Fibroblast of the aortic adventitia (primary cell): Measurements from ENCODE around the gene MAN2A1. TPM values are rescaled to one million over a fixed set of nuclear protein-coding genes. Genes with fewer than 3 reads are reported as not detected.

Experiments used
- DNase-seq: peaks from one replicate; pipeline ENCODE4 v3.0.0-alpha.2; 2010; ENCODE audit warnings: low read depth
- H3K4me3 ChIP-seq: 2 replicates; pipeline ENCODE4 v1.5.1; 2011; ENCODE audit warnings: low read depth, mild to moderate bottlenecking, control low read depth, low read length, moderate library complexity
- total RNA-seq: library from RNA; depleted of rRNA; stranded (reverse); fragments of >200 nt; gene quantifications from 2 replicates; pipeline ENCODE4 v1.2.3, GENCODE V29; 2012; ENCODE audit warnings: low replicate concordance
- TF ChIP-seq, protein P1 (sequence below): IDR thresholded peaks from 2 replicates; pipeline ENCODE4 v1.5.1; 2011; ENCODE audit warnings: mild to moderate bottlenecking, low read length, control low read depth, inconsistent platforms; ENCODE audit not compliant: insufficient read depth

Gene MAN2A1
- 62.3 and 63.9 TPM in 2 replicates for total RNA-seq

DNA sequence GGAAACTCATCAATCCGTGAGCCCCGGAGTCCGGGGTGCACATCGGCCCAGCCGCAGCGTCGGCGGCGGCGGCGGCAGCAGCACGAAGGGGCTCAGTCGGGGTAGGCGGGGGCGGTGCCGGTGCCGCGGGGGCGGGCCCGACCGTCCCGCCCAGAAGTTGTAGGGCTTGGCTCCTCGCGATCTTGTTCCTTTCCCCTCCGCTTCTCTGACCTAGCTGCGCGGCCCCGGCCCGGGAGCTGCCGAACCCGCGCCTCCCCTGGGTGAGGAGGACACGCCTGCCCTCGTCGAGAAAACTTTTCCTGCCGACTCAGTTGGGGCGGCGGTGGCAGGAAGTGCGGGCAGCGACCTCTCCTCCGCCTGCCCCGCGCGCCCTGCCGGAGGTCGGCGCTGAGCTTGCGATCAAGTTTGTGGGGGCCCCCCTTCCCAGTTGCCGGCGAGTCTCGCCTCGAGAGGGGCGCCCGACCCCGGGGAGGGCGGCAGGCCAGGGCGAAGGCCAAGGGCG lies at the start of gene MAN2A1:
Gene MAN2A1, plus strand, starts transcription at position 188 of the 502 bp plus-strand sequence. CDS start 491 bp downstream, outside the sequence.
- TF ChIP-seq, protein P1, sequence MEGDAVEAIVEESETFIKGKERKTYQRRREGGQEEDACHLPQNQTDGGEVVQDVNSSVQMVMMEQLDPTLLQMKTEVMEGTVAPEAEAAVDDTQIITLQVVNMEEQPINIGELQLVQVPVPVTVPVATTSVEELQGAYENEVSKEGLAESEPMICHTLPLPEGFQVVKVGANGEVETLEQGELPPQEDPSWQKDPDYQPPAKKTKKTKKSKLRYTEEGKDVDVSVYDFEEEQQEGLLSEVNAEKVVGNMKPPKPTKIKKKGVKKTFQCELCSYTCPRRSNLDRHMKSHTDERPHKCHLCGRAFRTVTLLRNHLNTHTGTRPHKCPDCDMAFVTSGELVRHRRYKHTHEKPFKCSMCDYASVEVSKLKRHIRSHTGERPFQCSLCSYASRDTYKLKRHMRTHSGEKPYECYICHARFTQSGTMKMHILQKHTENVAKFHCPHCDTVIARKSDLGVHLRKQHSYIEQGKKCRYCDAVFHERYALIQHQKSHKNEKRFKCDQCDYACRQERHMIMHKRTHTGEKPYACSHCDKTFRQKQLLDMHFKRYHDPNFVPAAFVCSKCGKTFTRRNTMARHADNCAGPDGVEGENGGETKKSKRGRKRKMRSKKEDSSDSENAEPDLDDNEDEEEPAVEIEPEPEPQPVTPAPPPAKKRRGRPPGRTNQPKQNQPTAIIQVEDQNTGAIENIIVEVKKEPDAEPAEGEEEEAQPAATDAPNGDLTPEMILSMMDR: no peak
- peak within 1 kb of the TSS; percentile 75 for H3K4me3 ChIP-seq
- peak; percentile 53 for DNase-seq

DNA sequence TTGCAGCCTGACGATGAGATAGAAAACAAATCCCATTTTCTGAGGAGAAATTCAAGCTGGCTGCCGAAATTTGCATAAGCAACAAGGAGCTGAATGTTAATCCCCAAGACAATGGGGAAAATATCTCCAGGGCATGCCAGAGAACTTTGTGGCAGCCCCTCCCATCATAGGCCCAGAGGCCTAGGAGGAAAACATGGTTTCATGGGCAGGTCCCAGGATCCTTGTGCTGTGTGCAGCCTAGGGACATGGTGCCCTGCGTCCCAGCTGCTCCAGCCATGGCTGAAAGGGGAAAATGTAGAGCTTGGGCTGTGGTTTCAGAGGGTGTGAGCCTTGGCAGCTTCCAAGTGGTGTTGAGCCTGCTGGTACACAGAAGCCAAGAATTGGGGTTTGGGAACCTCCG lies 48.8 kb upstream of the MAN2A1 start:
- TF ChIP-seq, protein P1: no peak
- no peak for DNase-seq
- no peak overlapping the region for H3K4me3 ChIP-seq

DNA sequence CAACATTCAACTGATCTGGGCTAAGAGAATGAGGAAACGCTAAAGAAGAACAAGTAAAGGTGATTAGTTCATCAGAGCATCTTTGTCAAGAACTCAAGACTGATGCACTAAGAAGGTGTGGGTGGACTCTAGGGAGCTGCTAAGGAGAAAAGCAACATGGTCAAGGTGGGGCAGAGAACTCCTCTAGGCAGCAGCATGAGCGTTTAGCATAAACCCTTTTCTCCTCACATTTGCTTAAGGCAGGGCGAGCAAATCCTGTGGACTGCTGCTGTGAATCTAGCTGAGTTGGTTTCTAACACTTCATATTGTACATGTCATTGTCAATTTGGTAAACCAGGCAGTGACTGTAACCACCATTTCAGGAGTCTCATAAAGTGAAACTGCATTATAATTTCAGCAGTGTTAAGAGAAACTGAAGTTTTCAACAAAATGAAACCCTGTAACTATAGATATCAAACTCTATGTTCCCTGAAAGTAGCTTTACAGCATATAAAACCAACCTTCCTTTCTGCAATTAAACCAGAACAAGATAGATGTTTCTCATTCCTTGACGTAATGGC lies 45.9 kb upstream of the MAN2A1 start:
- TF ChIP-seq, protein P1: no peak
- H3K4me3 ChIP-seq: no peak overlapping the region
- DNase-seq: no peak

DNA sequence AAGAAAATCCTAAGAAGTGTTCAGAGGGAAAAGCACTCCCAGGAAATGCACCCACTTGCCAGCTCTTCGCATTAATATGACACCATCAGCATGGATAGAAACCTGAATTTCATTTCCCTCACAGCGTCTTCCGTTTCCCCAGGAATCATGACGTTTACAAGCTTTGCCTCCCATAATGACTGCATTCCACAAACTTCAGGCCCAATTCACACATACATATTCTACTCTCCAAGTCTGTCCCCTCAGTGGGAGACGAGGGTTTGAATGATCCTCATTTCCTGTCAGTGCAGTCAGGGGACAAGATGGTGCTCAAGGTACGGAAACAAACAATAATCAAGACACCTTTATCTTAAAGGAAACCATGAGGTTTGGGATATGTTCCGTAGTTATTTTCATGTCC lies 44.9 kb upstream of the MAN2A1 start:
- DNase-seq: no peak
- no peak overlapping the region for H3K4me3 ChIP-seq
- TF ChIP-seq, protein P1: no peak

DNA sequence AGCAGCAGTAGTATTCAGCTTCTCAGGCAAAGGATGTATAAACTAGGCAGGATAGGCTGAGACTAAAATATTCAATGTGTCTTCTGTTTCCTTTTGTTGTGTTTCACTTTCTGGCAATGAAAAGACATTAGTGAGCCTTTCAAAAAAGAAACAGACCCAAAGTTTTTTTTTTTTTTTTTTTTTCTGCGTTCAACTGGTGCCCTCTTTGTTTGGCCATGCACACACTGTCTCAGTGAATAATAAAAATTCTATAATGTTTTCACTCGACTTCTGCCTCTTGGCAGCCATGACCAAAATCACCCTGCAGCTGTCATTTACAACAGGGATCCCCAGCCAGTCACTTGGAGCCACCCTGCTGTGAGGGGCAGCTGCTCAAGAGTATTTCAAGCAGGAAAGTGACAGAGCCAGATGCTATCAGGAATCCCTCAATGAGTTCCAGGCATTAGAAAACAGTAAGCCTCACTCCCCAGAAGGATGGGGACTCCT lies 44.0 kb upstream of the MAN2A1 start:
- no peak overlapping the region for H3K4me3 ChIP-seq
- DNase-seq: no peak
- TF ChIP-seq, protein P1: no peak

DNA sequence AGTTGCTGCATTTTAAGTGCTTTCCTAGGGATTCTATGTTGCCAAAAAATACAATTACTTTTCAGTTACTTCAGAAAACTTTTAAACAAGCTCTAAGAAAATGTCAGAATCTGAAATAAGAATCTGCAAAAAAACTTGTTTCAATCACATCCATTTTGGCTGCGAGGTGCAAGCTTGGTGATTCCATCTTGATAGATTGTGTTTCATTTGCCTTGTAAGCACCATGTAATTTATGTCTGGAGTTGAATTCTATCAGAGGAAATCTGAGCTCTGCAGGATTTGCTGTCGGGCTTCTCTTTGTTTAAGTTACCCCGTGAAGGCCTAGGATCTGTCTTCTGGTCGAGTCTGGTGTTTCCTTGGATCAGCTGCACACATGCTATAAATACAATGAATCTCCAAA lies 40.4 kb upstream of the MAN2A1 start:
- TF ChIP-seq, protein P1: no peak

More for the DNA sequence above, 40.4 kb upstream of the MAN2A1 start:
- DNase-seq: no peak
- H3K4me3 ChIP-seq: no peak overlapping the region
